Peyer's patch (tissue), 4 donors: Measurements from ENCODE around the gene ZNF189. TPM values are rescaled to one million over a fixed set of nuclear protein-coding genes. Genes with fewer than 3 reads are reported as not detected.

Experiments used
- DNase-seq, 3 donors: peaks; one replicate each; pipeline ENCODE4 v3.0.0-alpha.2; 2017 to 2019
- H3K27ac ChIP-seq, 4 donors: fragments of 200-600 bp; sonication (generic); one replicate each; pipeline ENCODE4 v1.5.1; 2016 to 2019
- H3K27me3 ChIP-seq, 2 donors: fragments of 200-600 bp; sonication (generic); one replicate each; pipeline ENCODE4 v1.5.1; 2019
- H3K36me3 ChIP-seq, 3 donors: fragments of 200-600 bp; sonication (generic); one replicate each; pipeline ENCODE4 v1.5.1; 2016 to 2019
- H3K4me1 ChIP-seq, 4 donors: fragments of 200-600 bp; sonication (generic); one replicate each; pipeline ENCODE4 v1.5.1; 2016 to 2019
- H3K4me3 ChIP-seq, 4 donors: fragments of 200-600 bp; sonication (generic); 1 replicate in 3 of 4; 2 replicates in 1 of 4; pipeline ENCODE4 v1.5.1; 2016 to 2019; ENCODE audit warnings: mild to moderate bottlenecking in 1 of 4
- H3K9me3 ChIP-seq, 4 donors: fragments of 200-600 bp; sonication (generic); one replicate each; pipeline ENCODE4 v1.5.1; 2016 to 2019; ENCODE audit warnings: mild to moderate bottlenecking in 1 of 4
- CTCF ChIP-seq, 6 experiments: fragments of 450-650 bp in 4 of 6; fragments of 200-600 bp in 2 of 6; sonication (generic) in 1 of 6; IDR thresholded peaks; one replicate each; pipeline ENCODE4 v1.5.1; 2017 to 2019; ENCODE audit warnings: antibody characterized with exemption in 6 of 6, mild to moderate bottlenecking in 3 of 6, moderate library complexity in 1 of 6
- POLR2A ChIP-seq, 2 donors: fragments of 450-650 bp; IDR thresholded peaks; one replicate each; pipeline ENCODE4 v1.5.1; 2017; ENCODE audit warnings: antibody characterized with exemption in 2 of 2, mild to moderate bottlenecking in 2 of 2, moderate library complexity in 2 of 2
- total RNA-seq, 4 donors: library from RNA; depleted of rRNA; stranded (reverse); fragments of >200 nt; gene quantifications; one replicate each; pipeline ENCODE4 v1.1.0, GENCODE V29; 2016

The ZNF189 gene
- total RNA-seq, 4 donors from 2014 or later: 22.8 to 33.0 (median 25.7) TPM

- H3K27ac ChIP-seq: peak overlapping the region in 1 of 4 donors; percentile 16
Measured at GRCh38 chr9:101417389-101417788, 18.7 kb downstream of the ZNF189 start.

DNA sequence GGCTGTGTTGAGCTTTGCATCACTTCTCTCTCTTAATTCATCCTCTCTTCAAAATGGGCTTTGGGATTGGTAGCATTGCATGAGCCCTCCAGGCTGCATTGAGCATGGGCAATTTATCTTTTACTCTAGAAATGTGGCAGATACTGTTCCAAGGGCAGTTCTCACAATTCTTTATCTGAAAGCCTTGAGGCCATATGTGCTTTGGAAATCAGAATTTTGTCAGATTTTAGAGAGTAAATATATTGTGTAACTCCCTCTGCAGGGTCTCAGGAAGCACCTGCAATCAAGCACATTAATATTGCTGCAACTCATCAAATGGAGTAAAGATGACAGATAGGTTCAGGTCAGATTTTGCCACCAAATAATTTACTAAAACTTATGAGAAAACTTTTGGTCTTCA lies 19.3 kb downstream of the ZNF189 start:
- Histone ChIP-seq H3K36me3 (peaks cover 0 to 3% (median 0%) of the 10 kb centered on the region in 3 donors), H3K4me1 (no peaks in the 10 kb centered on the region), H3K9me3 (peaks cover 0 to 9% (median 3%) of the 10 kb centered on the region in 4 donors), H3K4me3 (no peak overlapping the region), H3K27ac (no peak overlapping the region), H3K27me3 (no peaks in the 10 kb centered on the region)
- TF ChIP-seq POLR2A (IDR thresholded peaks at IDR 0.05) (peak in 1 of 2 donors; percentile 1), CTCF (IDR thresholded peaks at IDR 0.05) (no peak)
- no peak for DNase-seq

More at GRCh38 chr9:101417389-101417788, 18.7 kb downstream of the ZNF189 start:
- Histone ChIP-seq H3K27me3 (no peaks in the 10 kb centered on the region), H3K9me3 (peaks cover 0 to 13% (median 4%) of the 10 kb centered on the region in 4 donors), H3K4me1 (no peaks in the 10 kb centered on the region), H3K36me3 (no peaks in the 10 kb centered on the region), H3K4me3 (no peak overlapping the region)
- TF ChIP-seq CTCF (IDR thresholded peaks at IDR 0.05): no peak
- TF ChIP-seq POLR2A (IDR thresholded peaks at IDR 0.05): peak in 1 of 2 donors; percentile 34
- DNase-seq: no peak

GRCh38 chr9:101418518-101419430 lies 20.1 kb downstream of the ZNF189 start:
- TF ChIP-seq POLR2A (IDR thresholded peaks at IDR 0.05): peak; percentile 10 to 17
- TF ChIP-seq CTCF (IDR thresholded peaks at IDR 0.05): no peak
- H3K27me3 ChIP-seq: no peaks in the 10 kb centered on the region
- peaks cover 0 to 10% (median 0%) of the 10 kb centered on the region in 3 donors for H3K36me3 ChIP-seq
- H3K4me1 ChIP-seq: no peaks in the 10 kb centered on the region
- H3K27ac ChIP-seq: peak overlapping the region in 1 of 4 donors; percentile 17
- no peak for DNase-seq
- no peak overlapping the region for H3K4me3 ChIP-seq
- H3K9me3 ChIP-seq: peaks cover 0 to 6% (median under 1%) of the 10 kb centered on the region in 4 donors

- no peak overlapping the region for H3K27ac ChIP-seq
- peaks cover 0 to 18% (median 0%) of the 10 kb centered on the region in 3 donors for H3K36me3 ChIP-seq
- H3K9me3 ChIP-seq: peaks cover 0 to 6% (median 0%) of the 10 kb centered on the region in 4 donors
- TF ChIP-seq CTCF (IDR thresholded peaks at IDR 0.05) (no peak), POLR2A (IDR thresholded peaks at IDR 0.05) (no peak)
- no peaks in the 10 kb centered on the region for H3K4me1 ChIP-seq
- H3K4me3 ChIP-seq: no peak overlapping the region
- DNase-seq: no peak
- H3K27me3 ChIP-seq: no peaks in the 10 kb centered on the region
Measured at GRCh38 chr9:101419863-101420262, 21.2 kb downstream of the ZNF189 start.

DNA sequence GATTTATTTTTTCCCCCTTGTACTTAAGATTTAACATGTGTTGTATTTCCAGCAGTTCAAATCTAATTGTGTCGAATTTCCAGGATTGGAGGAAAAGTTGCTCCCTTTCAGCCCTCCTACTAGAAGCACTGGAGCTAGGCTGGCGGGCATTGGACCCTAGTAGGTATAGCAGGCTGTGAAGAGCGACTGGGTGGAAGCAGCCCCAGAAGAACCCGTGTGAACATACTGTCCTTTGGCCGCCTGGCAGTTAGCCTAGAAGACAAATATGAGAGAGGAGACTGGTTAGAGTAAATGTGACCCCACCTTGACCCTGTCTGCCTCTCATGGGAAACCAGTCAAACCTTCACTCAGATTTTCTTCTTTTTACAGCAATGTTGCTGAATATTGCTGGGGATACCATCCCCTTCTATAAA lies 23.0 kb downstream of the ZNF189 start:
- H3K4me3 ChIP-seq: no peak overlapping the region
- TF ChIP-seq CTCF (IDR thresholded peaks at IDR 0.05) (no peak), POLR2A (IDR thresholded peaks at IDR 0.05) (no peak)
- H3K27me3 ChIP-seq: no peaks in the 10 kb centered on the region
- no peak overlapping the region for H3K27ac ChIP-seq
- no peaks in the 10 kb centered on the region for H3K9me3 ChIP-seq
- peaks cover 0 to 33% (median 0%) of the 10 kb centered on the region in 3 donors for H3K36me3 ChIP-seq
- H3K4me1 ChIP-seq: peaks cover 0 to 3% (median 0%) of the 10 kb centered on the region in 4 donors
- peak in 1 of 3 donors; percentile 51 for DNase-seq
